Omental fat pad (tissue), 4 donors: ENCODE results near the gene PAX2. TPM values are rescaled to one million over a fixed set of nuclear protein-coding genes. Genes with fewer than 3 reads are reported as not detected.

ENCODE experiments used
- ATAC-seq: fragments of 150-250 bp; one replicate; pipeline ENCODE4 v1.9.1; 2016; ENCODE audit warnings: mild to moderate bottlenecking, moderate library complexity; ENCODE audit not compliant: low FRiP score
- DNase-seq: peaks from one replicate; pipeline ENCODE4 v3.0.0-alpha.2; 2019; ENCODE audit warnings: low spot score
- CTCF ChIP-seq, 3 donors: fragments of 450-650 bp; IDR thresholded peaks; one replicate each; pipeline ENCODE4 v1.5.1; 2016 to 2017; ENCODE audit warnings: antibody characterized with exemption in 3 of 3, mild to moderate bottlenecking in 3 of 3, moderate library complexity in 2 of 3
- total RNA-seq, 4 donors: library from RNA; depleted of rRNA; stranded (reverse); fragments of >200 nt; gene quantifications; one replicate each; pipeline ENCODE4 v1.1.0, GENCODE V29; 2016

Gene PAX2
- total RNA-seq, 4 donors from 2014 or later, result not detected

GRCh38 chr10:100784126-100784525 is 38.7 kb downstream of the PAX2 start:
- ATAC-seq (no peak), DNase-seq (no peak)
- TF ChIP-seq CTCF (IDR thresholded peaks at IDR 0.05), result no peak

DNA sequence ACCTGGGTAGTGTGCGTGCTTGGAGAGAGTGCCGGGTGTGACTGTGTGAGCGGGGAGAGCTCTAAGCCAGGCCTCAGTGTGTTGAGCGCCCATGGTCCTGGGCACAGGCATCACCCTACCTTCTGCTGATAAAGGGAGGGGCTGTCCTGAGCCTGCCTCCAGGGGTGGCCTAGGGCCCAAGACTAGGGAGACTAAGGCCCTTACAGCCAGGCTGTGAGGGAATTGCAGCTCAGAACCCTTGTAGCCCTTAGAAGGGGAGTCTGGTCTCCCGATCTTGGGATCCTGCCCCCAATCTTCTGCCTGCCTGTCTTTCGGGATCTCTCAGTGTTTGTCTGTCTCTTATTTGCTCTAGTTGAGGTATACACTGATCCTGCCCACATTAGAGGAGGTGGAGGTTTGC is 41.2 kb downstream of the PAX2 start:
- ATAC-seq (no peak), DNase-seq (no peak)
- no peak for TF ChIP-seq CTCF (IDR thresholded peaks at IDR 0.05)

GRCh38 chr10:100788002-100788903 is 42.9 kb downstream of the PAX2 start:
- TF ChIP-seq CTCF (IDR thresholded peaks at IDR 0.05), result no peak
- DNase-seq (no peak), ATAC-seq (no peak)

GRCh38 chr10:100790761-100791208 is 45.4 kb downstream of the PAX2 start:
- ATAC-seq, result no peak
- no peak for DNase-seq
- no peak for TF ChIP-seq CTCF (IDR thresholded peaks at IDR 0.05)

DNA sequence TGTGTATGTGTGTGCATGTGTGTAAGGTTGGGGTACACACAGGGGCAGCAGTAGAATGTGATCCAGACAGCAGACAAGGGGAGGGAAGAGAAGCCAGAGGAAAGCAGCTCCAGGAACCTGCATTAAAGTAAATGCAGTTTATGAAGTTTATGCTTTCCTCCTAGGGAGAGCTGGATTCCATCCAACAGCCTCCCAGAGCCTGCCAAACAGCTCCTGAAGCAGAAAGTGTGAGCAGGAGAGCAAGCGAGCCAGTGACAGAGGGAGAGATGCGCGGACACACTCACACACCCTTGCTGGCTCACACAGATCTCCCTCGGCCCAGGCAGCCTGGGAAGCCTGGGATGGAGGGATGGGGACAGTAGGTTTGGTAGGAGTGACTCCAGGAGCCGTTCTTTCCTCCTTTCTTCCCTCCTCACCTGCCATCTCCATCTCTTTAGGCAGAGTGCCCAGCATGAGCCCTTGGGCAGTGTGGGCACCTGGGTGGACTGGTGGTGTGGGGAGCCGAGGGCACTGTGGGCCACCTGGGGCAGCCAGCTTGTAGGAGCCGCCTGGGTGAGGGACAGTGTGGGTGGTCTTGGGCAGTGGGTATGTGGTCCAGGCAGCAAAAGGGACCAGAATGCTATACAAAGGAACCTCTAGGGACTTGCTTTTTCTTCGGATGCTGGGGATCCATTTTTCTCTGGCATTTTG is 46.1 kb downstream of the PAX2 start:
- TF ChIP-seq CTCF (IDR thresholded peaks at IDR 0.05), result no peak
- no peak for ATAC-seq
- no peak for DNase-seq

GRCh38 chr10:100792574-100792973 is 47.2 kb downstream of the PAX2 start:
- ATAC-seq, result no peak

More at GRCh38 chr10:100792574-100792973, 47.2 kb downstream of the PAX2 start:
- no peak for DNase-seq
- no peak for TF ChIP-seq CTCF (IDR thresholded peaks at IDR 0.05)
